Measurements from ENCODE around the gene ZNF410.
"Not testable (repeated sequence)": the region's sequence is repeated elsewhere in the genome, so short reads cannot be mapped to it uniquely, and the experiment has no call there.

DNA sequence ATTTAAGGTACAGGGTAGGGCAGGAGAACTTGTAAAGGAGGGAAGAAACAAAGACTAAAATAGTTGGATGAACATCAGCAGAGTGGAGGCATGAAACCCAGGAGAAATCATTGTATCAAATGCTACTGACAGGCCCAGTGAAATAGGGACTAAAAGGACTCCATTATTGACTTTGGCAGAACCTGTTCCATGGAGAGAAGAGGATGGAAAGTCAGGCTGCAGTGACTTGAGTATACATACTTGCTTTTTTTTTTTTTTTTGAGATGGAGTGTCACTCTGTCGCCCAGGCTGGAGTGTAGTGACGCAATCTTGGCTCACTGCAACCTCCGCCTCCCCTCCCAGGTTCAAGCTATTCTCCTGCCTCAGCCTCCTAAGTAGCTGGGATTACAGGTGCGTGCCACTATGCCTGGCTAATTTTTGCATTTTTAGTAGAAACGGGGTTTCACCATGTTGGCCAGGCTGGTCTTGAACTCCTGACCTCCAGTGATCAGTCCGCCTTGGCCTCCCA lies 7.6 kb downstream of the ZNF410 start:
- TF ChIP-seq, protein P1, sequence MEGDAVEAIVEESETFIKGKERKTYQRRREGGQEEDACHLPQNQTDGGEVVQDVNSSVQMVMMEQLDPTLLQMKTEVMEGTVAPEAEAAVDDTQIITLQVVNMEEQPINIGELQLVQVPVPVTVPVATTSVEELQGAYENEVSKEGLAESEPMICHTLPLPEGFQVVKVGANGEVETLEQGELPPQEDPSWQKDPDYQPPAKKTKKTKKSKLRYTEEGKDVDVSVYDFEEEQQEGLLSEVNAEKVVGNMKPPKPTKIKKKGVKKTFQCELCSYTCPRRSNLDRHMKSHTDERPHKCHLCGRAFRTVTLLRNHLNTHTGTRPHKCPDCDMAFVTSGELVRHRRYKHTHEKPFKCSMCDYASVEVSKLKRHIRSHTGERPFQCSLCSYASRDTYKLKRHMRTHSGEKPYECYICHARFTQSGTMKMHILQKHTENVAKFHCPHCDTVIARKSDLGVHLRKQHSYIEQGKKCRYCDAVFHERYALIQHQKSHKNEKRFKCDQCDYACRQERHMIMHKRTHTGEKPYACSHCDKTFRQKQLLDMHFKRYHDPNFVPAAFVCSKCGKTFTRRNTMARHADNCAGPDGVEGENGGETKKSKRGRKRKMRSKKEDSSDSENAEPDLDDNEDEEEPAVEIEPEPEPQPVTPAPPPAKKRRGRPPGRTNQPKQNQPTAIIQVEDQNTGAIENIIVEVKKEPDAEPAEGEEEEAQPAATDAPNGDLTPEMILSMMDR (IDR thresholded peaks at IDR 0.05) = not testable (repeated sequence)
- not testable (repeated sequence) for TF ChIP-seq POLR2A (IDR thresholded peaks at IDR 0.05)
